NCI-H1417 (cell line): Measurements from ENCODE around the gene RAB17.
"Not testable (repeated sequence)": the region's sequence is repeated elsewhere in the genome, so short reads cannot be mapped to it uniquely, and the experiment has no call there.

Experiments
- DNase-seq, 3 experiments: peaks; one replicate each; lab custom pipeline; 2025; lab: John Stamatoyannopoulos, UW

Gene RAB17

GRCh38 chr2:237624565-237624964 is 34.0 kb upstream of the RAB17 start:
- DNase-seq, result no peak

GRCh38 chr2:237623428-237624403 is 33.2 kb upstream of the RAB17 start:
- no peak for DNase-seq

GRCh38 chr2:237618449-237618848 is 27.9 kb upstream of the RAB17 start:
- DNase-seq, result no peak

- peak in 1 of 3 experiments; percentile 10 for DNase-seq
Observed at GRCh38 chr2:237617587-237617982, 27.1 kb upstream of the RAB17 start.

- no peak for DNase-seq
Observed at GRCh38 chr2:237616734-237617586, 26.4 kb upstream of the RAB17 start.

- no peak for DNase-seq
Observed at GRCh38 chr2:237616373-237616733, 25.8 kb upstream of the RAB17 start.

- DNase-seq, result no peak
Observed at GRCh38 chr2:237615631-237616249, 25.2 kb upstream of the RAB17 start.

- no peak for DNase-seq
Observed at GRCh38 chr2:237614151-237614720, 23.7 kb upstream of the RAB17 start.

GRCh38 chr2:237613679-237614078 is 23.1 kb upstream of the RAB17 start:
- DNase-seq, result no peak

- no peak for DNase-seq
Observed at GRCh38 chr2:237612527-237613357, 22.2 kb upstream of the RAB17 start.

- DNase-seq, result not testable (repeated sequence)
Observed at GRCh38 chr2:237606522-237606921, 16.0 kb upstream of the RAB17 start.

GRCh38 chr2:237604960-237605359 is 14.4 kb upstream of the RAB17 start:
- DNase-seq, result peak in 2 of 3 experiments; percentile 13 to 41

- no peak for DNase-seq
Observed at GRCh38 chr2:237604391-237604790, 13.9 kb upstream of the RAB17 start.

- no peak for DNase-seq
Observed at GRCh38 chr2:237603718-237604362, 13.3 kb upstream of the RAB17 start.

- no peak for DNase-seq
Observed at GRCh38 chr2:237603049-237603717, 12.6 kb upstream of the RAB17 start.

- DNase-seq, result no peak
Observed at GRCh38 chr2:237602409-237602808, 11.9 kb upstream of the RAB17 start.

- no peak for DNase-seq
Observed at GRCh38 chr2:237601453-237602116, 11.1 kb upstream of the RAB17 start.

GRCh38 chr2:237600205-237600846 is 9.8 kb upstream of the RAB17 start:
- DNase-seq, result no peak
